Testis (tissue), 3 donors: ENCODE measurements around the gene CEBPZ. TPM values are rescaled to one million over a fixed set of nuclear protein-coding genes. Genes with fewer than 3 reads are reported as not detected.
"Not testable (repeated sequence)": the region's sequence is repeated elsewhere in the genome, so short reads cannot be mapped to it uniquely, and the experiment has no call there.

ENCODE experiments used
- DNase-seq: peaks from one replicate; pipeline ENCODE4 v3.0.0-alpha.2; 2019
- H3K27ac ChIP-seq, 2 donors: fragments of 200-600 bp; sonication (generic); one replicate each; pipeline ENCODE4 v1.5.1; 2019
- H3K27me3 ChIP-seq: fragments of 200-600 bp; sonication (generic); one replicate; pipeline ENCODE4 v1.5.1; 2019
- H3K36me3 ChIP-seq: fragments of 200-600 bp; sonication (generic); one replicate; pipeline ENCODE4 v1.5.1; 2017; ENCODE audit warnings: low read depth; ENCODE audit errors: missing control alignments
- H3K4me1 ChIP-seq: fragments of 200-600 bp; sonication (generic); one replicate; pipeline ENCODE4 v1.5.1; 2019
- H3K4me3 ChIP-seq, 2 donors: fragments of 200-600 bp; sonication (generic); one replicate each; pipeline ENCODE4 v1.5.1; 2017 to 2019
- H3K9me3 ChIP-seq: fragments of 200-600 bp; sonication (generic); one replicate; pipeline ENCODE4 v1.5.1; 2017
- CTCF ChIP-seq, 3 experiments: fragments of 450-650 bp in 2 of 3; fragments of 200-600 bp in 1 of 3; sonication (generic) in 1 of 3; IDR thresholded peaks; one replicate each; pipeline ENCODE4 v1.5.1; 2016 to 2019; ENCODE audit warnings: antibody characterized with exemption in 3 of 3, mild to moderate bottlenecking in 2 of 3, moderate library complexity in 1 of 3
- POLR2A ChIP-seq: fragments of 450-650 bp; IDR thresholded peaks from one replicate; pipeline ENCODE4 v1.6.1; 2017; ENCODE audit warnings: antibody characterized with exemption, mild to moderate bottlenecking, moderate library complexity
- WGBS, 2 donors: methylation state at CpG; one replicate each; pipeline ENCODE4 v1.1.5; 2018; 5-methylcytosine and 5-hydroxymethylcytosine counted together
- intact Hi-C: fragments of 100-400 bp; cut with DNase I; formaldehyde crosslinking; loops from one replicate; pipeline ENCODE4 v1.15.1; 2023; ENCODE audit warnings: low total_unique reads
- polyA plus RNA-seq: library from polyadenylated mRNA; stranded (reverse); fragments of 350-450 nt; fragmentation: Illumina TruSeq; extraction: RNeasy Lipid Tissue Mini Kit (QIAGEN cat#74804); gene quantifications from one replicate; pipeline ENCODE4 v1.2.3, GENCODE V29; 2014; ENCODE audit warnings: low read depth, low replicate concordance; ENCODE audit not compliant: insufficient read depth
- total RNA-seq, 2 donors: library from RNA; depleted of rRNA; stranded (reverse); fragments of >200 nt; gene quantifications; one replicate each; pipeline ENCODE4 v1.2.3, GENCODE V29; 2016

CEBPZ gene
- total and polyA plus RNA-seq, 3 donors from 2014 or later, result 29.5 to 60.9 (median 50.5) TPM

DNA sequence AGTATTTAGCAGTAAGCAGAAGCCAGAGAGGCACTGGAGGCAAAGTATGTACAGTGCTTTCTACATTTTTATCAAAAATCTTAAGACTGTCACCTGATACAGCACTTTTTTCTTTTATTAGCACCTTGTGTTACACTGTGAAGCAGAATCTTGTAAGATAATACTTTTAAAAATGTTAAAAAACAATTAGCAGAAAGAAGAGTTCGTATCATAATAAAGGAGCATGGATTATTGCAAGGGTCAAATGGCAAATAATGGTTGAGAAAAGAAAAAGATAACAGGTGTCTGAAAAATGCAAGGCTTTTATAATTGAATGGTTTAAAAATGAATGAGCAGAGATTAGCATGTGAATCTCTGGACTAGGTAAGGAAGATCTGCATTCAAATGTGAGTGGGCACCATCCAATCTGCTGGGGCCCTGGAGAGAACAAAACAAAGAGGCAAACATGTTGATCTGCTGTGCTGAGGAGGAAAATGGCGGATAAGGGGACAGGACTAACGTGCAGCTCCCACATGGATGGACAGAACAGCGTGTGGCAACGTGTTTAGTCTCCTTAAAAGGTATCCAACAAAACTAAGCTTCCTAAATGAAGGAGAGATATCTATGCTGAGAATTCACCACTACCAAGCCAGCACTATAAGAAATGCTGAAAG lies 25.6 kb downstream of the CEBPZ start:
- Histone ChIP-seq H3K9me3 (no peaks in the 10 kb centered on the region), H3K27me3 (no peaks in the 10 kb centered on the region), H3K4me1 (no peaks in the 10 kb centered on the region), H3K27ac (no peak overlapping the region), H3K36me3 (no peaks in the 10 kb centered on the region), H3K4me3 (no peak overlapping the region)
- TF ChIP-seq POLR2A, result no peak
- TF ChIP-seq CTCF (IDR thresholded peaks at IDR 0.05), result no peak
- no peak for DNase-seq
- WGBS, 2 donors, result 89 to 90% methylated on average over 5 of the region's 5 CpGs
- intact Hi-C loops, result no loop called here

DNA sequence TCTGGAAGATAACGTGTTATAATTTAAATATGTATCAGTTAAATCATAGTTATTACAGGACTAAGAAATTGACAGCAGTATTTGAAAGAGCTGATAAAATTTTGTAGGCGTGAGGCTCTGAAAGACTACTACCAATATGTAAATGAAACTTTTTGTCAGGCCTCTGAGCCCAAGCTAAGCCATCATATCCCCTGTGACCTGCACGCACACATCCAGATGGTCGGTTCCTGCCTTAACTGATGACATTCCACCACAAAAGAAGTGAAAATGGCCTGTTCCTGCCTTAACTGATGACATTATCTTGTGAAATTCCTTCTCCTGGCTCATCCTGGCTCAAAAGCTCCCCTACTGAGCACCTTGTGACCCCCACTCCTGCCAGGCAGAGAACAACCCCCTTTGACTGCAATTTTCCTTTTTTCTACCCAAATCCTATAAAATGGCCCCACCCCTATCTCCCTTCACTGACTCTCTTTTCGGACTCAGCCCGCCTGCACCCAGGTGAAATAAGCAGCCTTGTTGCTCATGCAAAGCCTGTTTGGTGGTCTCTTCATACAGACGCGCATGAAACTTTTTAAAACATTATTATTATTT lies 26.2 kb downstream of the CEBPZ start:
- intact Hi-C loops, H3K4me3 ChIP-seq, H3K36me3 ChIP-seq, H3K27me3 ChIP-seq, H3K27ac ChIP-seq, DNase-seq, H3K4me1 ChIP-seq, H3K9me3 ChIP-seq: not testable (repeated sequence)
- WGBS, 2 donors, result 81 to 93% methylated on average over 8 of the region's 8 CpGs

DNA sequence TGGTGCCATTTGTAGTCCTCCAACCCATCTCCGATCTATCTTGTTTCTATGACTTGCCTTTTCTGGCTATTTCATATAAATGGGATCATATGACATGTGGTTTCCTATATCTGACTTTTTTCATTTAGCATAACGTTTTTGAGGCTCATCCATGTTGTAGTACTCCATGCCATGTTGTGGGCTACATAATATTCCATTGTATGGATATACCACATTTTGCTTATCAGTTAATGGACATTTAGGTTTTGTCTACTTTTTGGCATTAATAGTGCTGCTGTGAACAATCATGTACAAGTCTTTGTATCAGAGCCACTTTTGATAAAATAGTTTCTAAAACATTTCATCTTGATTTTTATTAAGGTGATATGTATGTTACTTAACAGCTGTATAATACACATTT lies 27.7 kb downstream of the CEBPZ start:
- Histone ChIP-seq H3K36me3 (no peaks in the 10 kb centered on the region), H3K27ac (no peak overlapping the region), H3K4me1 (no peaks in the 10 kb centered on the region), H3K9me3 (no peaks in the 10 kb centered on the region), H3K27me3 (no peaks in the 10 kb centered on the region), H3K4me3 (no peak overlapping the region)
- WGBS, 2 donors, result 90 to 95% methylated on average over 2 of the region's 2 CpGs
- DNase-seq, result no peak
- TF ChIP-seq CTCF (IDR thresholded peaks at IDR 0.05) (no peak), POLR2A (no peak)
- intact Hi-C loops, result no loop called here

GRCh38 chr2:37201766-37202165 lies 29.6 kb downstream of the CEBPZ start:
- no peaks in the 10 kb centered on the region for H3K36me3 ChIP-seq
- no peaks in the 10 kb centered on the region for H3K9me3 ChIP-seq

GRCh38 chr2:37201208-37201607 lies 30.2 kb downstream of the CEBPZ start:
- no peaks in the 10 kb centered on the region for H3K36me3 ChIP-seq

More at GRCh38 chr2:37201766-37202165, 29.6 kb downstream of the CEBPZ start:
- no peak for TF ChIP-seq POLR2A
- TF ChIP-seq CTCF (IDR thresholded peaks at IDR 0.05), result no peak
- DNase-seq, result no peak
- Histone ChIP-seq H3K4me1 (peaks cover 8% of the 10 kb centered on the region), H3K27me3 (no peaks in the 10 kb centered on the region), H3K27ac (no peak overlapping the region), H3K4me3 (no peak overlapping the region)
- 53 to 64% methylated on average over 1 of the region's 1 CpG for WGBS, 2 donors
- intact Hi-C loops, result no loop called here

More at GRCh38 chr2:37201208-37201607, 30.2 kb downstream of the CEBPZ start:
- Histone ChIP-seq H3K4me3 (no peak overlapping the region), H3K27ac (no peak overlapping the region), H3K4me1 (peaks cover 8% of the 10 kb centered on the region), H3K9me3 (no peaks in the 10 kb centered on the region), H3K27me3 (no peaks in the 10 kb centered on the region)
- 63 to 74% methylated on average over 1 of the region's 1 CpG for WGBS, 2 donors
- DNase-seq, result no peak
- no peak for TF ChIP-seq POLR2A
- TF ChIP-seq CTCF (IDR thresholded peaks at IDR 0.05), result no peak
- intact Hi-C loops, result no loop called here
